Trophoblast cell (in vitro differentiated cells and primary cell): ENCODE results near the gene PPP1R3F.
"Not testable (repeated sequence)": the region's sequence is repeated elsewhere in the genome, so short reads cannot be mapped to it uniquely, and the experiment has no call there.

Source experiments
- DNase-seq, 2 donors: peaks; one replicate each; pipeline ENCODE4 v3.0.0-alpha.2; 2016
- H2AFZ ChIP-seq: 2 replicates; pipeline ENCODE4 v1.6.1; 2013; ENCODE audit warnings: low read length, moderate library complexity, mild to moderate bottlenecking; ENCODE audit not compliant: insufficient read depth, poor library complexity
- H2AK5ac ChIP-seq: 2 replicates; pipeline ENCODE4 v1.6.1; 2013; ENCODE audit warnings: mild to moderate bottlenecking, low read length
- H2BK120ac ChIP-seq: 2 replicates; pipeline ENCODE4 v1.6.1; 2013; ENCODE audit warnings: low read length, mild to moderate bottlenecking, moderate library complexity; ENCODE audit not compliant: insufficient read depth, poor library complexity
- H2BK12ac ChIP-seq: 2 replicates; pipeline ENCODE4 v1.6.1; 2013; ENCODE audit warnings: mild to moderate bottlenecking, low read length, moderate library complexity
- H2BK5ac ChIP-seq: 2 replicates; pipeline ENCODE4 v1.6.1; 2013; ENCODE audit warnings: low read length, low read depth, moderate library complexity, mild to moderate bottlenecking; ENCODE audit not compliant: poor library complexity
- H3K14ac ChIP-seq: 2 replicates; pipeline ENCODE4 v1.6.1; 2013; ENCODE audit warnings: mild to moderate bottlenecking, low read length
- H3K18ac ChIP-seq: 2 replicates; pipeline ENCODE4 v1.6.1; 2013; ENCODE audit warnings: mild to moderate bottlenecking, low read length
- H3K23ac ChIP-seq: 2 replicates; pipeline ENCODE4 v1.6.1; 2013; ENCODE audit warnings: low read length
- H3K27ac ChIP-seq: 2 replicates; pipeline ENCODE4 v1.5.1; 2013; ENCODE audit warnings: low read depth, mild to moderate bottlenecking, inconsistent platforms, low read length, moderate library complexity
- H3K27me3 ChIP-seq: 2 replicates; pipeline ENCODE4 v1.6.1; 2013; ENCODE audit warnings: inconsistent platforms, mild to moderate bottlenecking, low read length, moderate library complexity; ENCODE audit not compliant: insufficient read depth
- H3K36me3 ChIP-seq, 2 experiments: 1 replicate in 1 of 2; 2 replicates in 1 of 2; pipeline ENCODE4 v1.6.1; 2013; ENCODE audit warnings: low read length in 2 of 2, mild to moderate bottlenecking in 2 of 2, moderate library complexity in 1 of 2; ENCODE audit not compliant: insufficient read depth in 2 of 2, control insufficient read depth in 1 of 2
- H3K4ac ChIP-seq: 2 replicates; pipeline ENCODE4 v1.6.1; 2013; ENCODE audit warnings: low read depth, mild to moderate bottlenecking, low read length, moderate library complexity
- H3K4me1 ChIP-seq, 2 experiments: 1 replicate in 1 of 2; 2 replicates in 1 of 2; pipeline ENCODE4 v1.6.1; 2013; ENCODE audit warnings: low read length in 2 of 2, mild to moderate bottlenecking in 2 of 2, moderate library complexity in 1 of 2; ENCODE audit not compliant: insufficient read depth in 2 of 2, control insufficient read depth in 1 of 2
- H3K4me2 ChIP-seq: 2 replicates; pipeline ENCODE4 v1.6.1; 2013; ENCODE audit warnings: inconsistent platforms, mild to moderate bottlenecking, low read length, moderate library complexity
- H3K4me3 ChIP-seq: 2 replicates; pipeline ENCODE4 v1.5.1; 2013; ENCODE audit warnings: mild to moderate bottlenecking, low read depth, low read length, inconsistent platforms
- H3K79me1 ChIP-seq: one replicate; pipeline ENCODE4 v1.6.1; 2013; ENCODE audit warnings: low read length
- H3K79me2 ChIP-seq: 2 replicates; pipeline ENCODE4 v1.6.1; 2013; ENCODE audit warnings: low read length, mild to moderate bottlenecking; ENCODE audit not compliant: control insufficient read depth, insufficient read depth, poor library complexity
- H3K9ac ChIP-seq: 2 replicates; pipeline ENCODE4 v1.6.1; 2013; ENCODE audit warnings: mild to moderate bottlenecking, low read length
- H3K9me3 ChIP-seq: 2 replicates; pipeline ENCODE4 v1.6.1; 2013; ENCODE audit warnings: low read depth, mild to moderate bottlenecking, control low read depth, inconsistent platforms, low read length; ENCODE audit not compliant: insufficient read depth
- H4K12ac ChIP-seq: 2 replicates; pipeline ENCODE4 v1.6.1; 2013; ENCODE audit warnings: low read depth, mild to moderate bottlenecking, low read length, moderate library complexity
- H4K8ac ChIP-seq: 2 replicates; pipeline ENCODE4 v1.6.1; 2013; ENCODE audit warnings: low read depth, mild to moderate bottlenecking, low read length, moderate library complexity
- H4K91ac ChIP-seq: one replicate; pipeline ENCODE4 v1.6.1; 2013; ENCODE audit warnings: low read depth, mild to moderate bottlenecking, low read length, moderate library complexity
- WGBS: extraction: QIAGEN DNeasy Blood & Tissue Kit; methylation state at CpG from one replicate; pipeline ENCODE4 v1.1.7; 2013; ENCODE audit warnings: missing lambda C conversion rate; ENCODE audit not compliant: insufficient read length, insufficient coverage; ENCODE audit errors: extremely low coverage; 5-methylcytosine and 5-hydroxymethylcytosine counted together

PPP1R3F gene

DNA sequence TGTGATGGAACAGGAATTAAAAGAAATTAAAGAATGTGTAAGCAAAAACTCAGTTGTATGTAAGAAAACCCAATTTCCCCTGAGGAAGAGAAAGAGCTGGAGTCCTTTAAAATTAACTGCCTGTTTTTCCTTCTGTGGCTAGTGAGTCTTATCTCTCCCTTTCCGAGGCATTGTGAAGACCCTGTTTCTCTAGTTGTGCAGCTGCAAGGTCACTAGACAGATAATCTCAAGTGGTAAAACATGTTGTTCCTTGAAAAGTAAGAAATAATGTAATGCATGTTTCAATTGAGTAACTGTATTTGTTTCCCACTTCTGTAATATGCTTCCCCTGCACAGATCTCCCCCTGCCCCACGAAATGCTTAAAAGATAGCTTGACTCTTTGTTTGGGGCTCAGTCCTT, 38.2 kb downstream of the PPP1R3F start:
- not testable (repeated sequence) for H3K27me3 ChIP-seq, H3K27ac ChIP-seq, DNase-seq, H3K23ac ChIP-seq, H2AK5ac ChIP-seq, H3K9ac ChIP-seq, H3K79me1 ChIP-seq, H3K4ac ChIP-seq, H3K18ac ChIP-seq, H2BK120ac ChIP-seq, H2AFZ ChIP-seq, H4K12ac ChIP-seq, H3K4me2 ChIP-seq, H4K8ac ChIP-seq, H3K79me2 ChIP-seq, H2BK12ac ChIP-seq, H4K91ac ChIP-seq, H3K36me3 ChIP-seq, H3K9me3 ChIP-seq, H3K14ac ChIP-seq, H3K4me1 ChIP-seq, H3K4me3 ChIP-seq, H2BK5ac ChIP-seq
- no CpG with 5 or more reads among the region's 2 CpGs for WGBS

DNA sequence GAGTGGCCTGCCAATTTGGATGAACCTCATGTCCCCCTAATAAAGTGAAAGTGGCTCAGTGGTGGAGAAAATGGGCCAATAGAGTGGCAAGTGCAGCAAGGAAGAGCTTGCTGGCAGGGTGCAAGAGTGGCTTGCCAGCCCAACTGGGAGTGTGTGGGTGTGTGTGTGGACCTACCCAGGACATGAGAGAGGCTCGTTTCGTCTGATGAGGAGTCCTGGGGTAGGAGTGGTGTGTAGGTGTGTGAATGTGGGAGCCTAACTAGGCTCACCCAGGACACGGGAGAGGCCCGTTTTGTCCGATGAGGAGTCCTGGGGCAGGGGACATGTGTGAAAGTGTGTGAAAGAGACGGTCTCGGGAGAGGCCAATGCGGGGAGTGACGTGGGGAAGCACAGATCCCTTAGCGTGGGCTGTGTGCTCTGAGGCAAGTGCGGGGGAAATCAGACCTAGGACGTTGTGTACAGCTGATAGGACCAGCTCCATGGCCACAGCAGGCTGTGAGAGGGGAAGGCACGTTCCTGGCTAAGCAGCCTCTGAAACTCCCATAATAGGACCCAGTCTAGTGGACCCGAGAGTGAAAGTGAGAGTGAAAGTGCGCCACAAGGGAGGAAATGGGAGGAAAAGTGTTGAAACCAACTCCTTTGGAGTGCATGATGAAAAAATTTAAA, 39.1 kb downstream of the PPP1R3F start:
- peak overlapping the region; percentile 92 for H4K8ac ChIP-seq
- H3K9me3 ChIP-seq = no peaks in the 10 kb centered on the region
- H3K27me3 ChIP-seq = no peaks in the 10 kb centered on the region
- H2BK12ac ChIP-seq = peak overlapping the region; percentile 94
- peak overlapping the region; percentile 82 for H3K18ac ChIP-seq
- no peaks in the 10 kb centered on the region for H3K36me3 ChIP-seq
- peak overlapping the region; percentile 72 for H4K12ac ChIP-seq
- H2AFZ ChIP-seq = peak overlapping the region; percentile 88
- H4K91ac ChIP-seq = peak overlapping the region; percentile 93
- H3K4me2 ChIP-seq = no peak overlapping the region
- peak overlapping the region; percentile 87 for H2BK120ac ChIP-seq
- no CpG with 5 or more reads among the region's 15 CpGs for WGBS
- H3K23ac ChIP-seq = no peak overlapping the region
- DNase-seq = no peak
- peaks cover 6 to 10% of the 10 kb centered on the region in 2 experiments for H3K4me1 ChIP-seq
- H2AK5ac ChIP-seq = peak overlapping the region; percentile 85
- no peak overlapping the region for H3K9ac ChIP-seq
- H3K14ac ChIP-seq = peak overlapping the region; percentile 94
- peaks cover 7% of the 10 kb centered on the region for H3K79me1 ChIP-seq
- peak overlapping the region; percentile 58 for H3K4ac ChIP-seq
- peaks cover 3% of the 10 kb centered on the region for H3K79me2 ChIP-seq
- peak overlapping the region; percentile 85 for H3K27ac ChIP-seq
- no peak overlapping the region for H3K4me3 ChIP-seq
- H2BK5ac ChIP-seq = peak overlapping the region; percentile 87

DNA sequence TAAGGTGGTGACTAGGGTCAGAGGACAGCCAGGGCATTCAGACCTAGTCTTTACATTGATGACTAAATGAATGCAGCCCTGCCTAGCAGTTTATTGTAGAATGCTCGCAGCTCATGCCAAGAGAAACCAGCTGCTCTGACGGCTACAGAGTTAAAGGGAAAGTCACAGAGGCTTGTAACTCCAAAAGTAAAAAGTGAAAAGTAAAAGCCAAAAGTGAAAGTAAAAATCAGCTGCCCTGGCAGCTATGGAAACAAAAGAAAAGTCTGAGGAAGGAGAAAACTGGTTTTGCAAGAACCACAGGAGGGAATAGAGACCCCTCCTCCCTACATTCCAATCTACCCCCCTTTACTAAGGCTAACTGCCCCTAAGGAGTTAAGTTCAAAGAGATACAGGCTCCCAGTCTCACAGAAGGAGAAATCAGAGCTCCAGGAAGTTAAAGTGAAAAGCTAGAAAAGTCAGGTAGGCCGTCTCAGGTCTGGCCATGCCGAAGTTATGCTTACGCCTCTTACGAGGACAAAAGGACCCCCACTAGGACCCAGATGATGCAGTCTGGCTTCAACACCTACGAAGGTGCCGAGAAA, 39.9 kb downstream of the PPP1R3F start:
- no peak overlapping the region for H3K14ac ChIP-seq
- H3K4ac ChIP-seq = no peak overlapping the region
- no peak overlapping the region for H3K4me3 ChIP-seq
- H2AK5ac ChIP-seq = no peak overlapping the region
- WGBS = no CpG with 5 or more reads among the region's 8 CpGs
- H3K23ac ChIP-seq = no peak overlapping the region
- peak overlapping the region; percentile 83 for H2BK120ac ChIP-seq
- no peak overlapping the region for H4K12ac ChIP-seq
- H3K18ac ChIP-seq = no peak overlapping the region
- no peaks in the 10 kb centered on the region for H3K9me3 ChIP-seq
- H4K8ac ChIP-seq = peak overlapping the region; percentile 65
- H3K27me3 ChIP-seq = no peaks in the 10 kb centered on the region
- no peak overlapping the region for H2BK12ac ChIP-seq
- peak overlapping the region; percentile 76 for H2BK5ac ChIP-seq
- H2AFZ ChIP-seq = peak overlapping the region; percentile 71
- DNase-seq = no peak
- peaks cover 7% of the 10 kb centered on the region for H3K79me1 ChIP-seq
- no peak overlapping the region for H3K9ac ChIP-seq
- H4K91ac ChIP-seq = peak overlapping the region; percentile 68
- no peaks in the 10 kb centered on the region for H3K36me3 ChIP-seq
- peaks cover 3% of the 10 kb centered on the region for H3K79me2 ChIP-seq
- H3K4me2 ChIP-seq = peak overlapping the region; percentile 48
- peaks cover 6 to 10% of the 10 kb centered on the region in 2 experiments for H3K4me1 ChIP-seq
- H3K27ac ChIP-seq = peak overlapping the region; percentile 85

- no peak overlapping the region for H2BK120ac ChIP-seq
- no peak overlapping the region for H3K14ac ChIP-seq
- no peak overlapping the region for H2AFZ ChIP-seq
- H3K27ac ChIP-seq = peak overlapping the region; percentile 17
- peaks cover 6 to 10% of the 10 kb centered on the region in 2 experiments for H3K4me1 ChIP-seq
- H4K8ac ChIP-seq = peak overlapping the region; percentile 73
- H2BK12ac ChIP-seq = no peak overlapping the region
- no peak for DNase-seq
- H4K91ac ChIP-seq = peak overlapping the region; percentile 43
- no peak overlapping the region for H3K23ac ChIP-seq
- no peaks in the 10 kb centered on the region for H3K27me3 ChIP-seq
- no peaks in the 10 kb centered on the region for H3K36me3 ChIP-seq
- H3K4ac ChIP-seq = no peak overlapping the region
- no CpG with 5 or more reads among the region's 18 CpGs for WGBS
- H2BK5ac ChIP-seq = no peak overlapping the region
- H3K9ac ChIP-seq = no peak overlapping the region
- no peaks in the 10 kb centered on the region for H3K9me3 ChIP-seq
- H4K12ac ChIP-seq = peak overlapping the region; percentile 43
- peaks cover 3% of the 10 kb centered on the region for H3K79me2 ChIP-seq
- H3K4me3 ChIP-seq = no peak overlapping the region
- H3K79me1 ChIP-seq = peaks cover 7% of the 10 kb centered on the region
- H3K4me2 ChIP-seq = no peak overlapping the region
- H3K18ac ChIP-seq = peak overlapping the region; percentile 18
- H2AK5ac ChIP-seq = no peak overlapping the region
These were observed 40.8 kb downstream of the PPP1R3F start for GRCh38 chrX:49310371-49310770.
